ENCODE measurements around the gene PNPLA1.

Gene PNPLA1

GRCh38 chr6:36268478-36269275, 1.2 kb upstream of the PNPLA1 start:
- Histone ChIP-seq H3K9me3 (ENCODE audit: control insufficient read depth, insufficient read depth, low read depth, low read length) (no peaks in the 10 kb centered on the region), H3K27ac (ENCODE audit: extremely low read depth, low read depth, low read length) (no peak overlapping the region), H3K4me3 (ENCODE audit: low read depth, low read length) (no peak overlapping the region), H3K36me3 (ENCODE audit: control insufficient read depth in 2 of 2, insufficient read depth in 1 of 2, low read length in 2 of 2) (no peaks in the 10 kb centered on the region), H3K4me1 (ENCODE audit: control insufficient read depth, insufficient read depth, low read length) (no peaks in the 10 kb centered on the region)
- ChIA-PET POLR2A (interaction anchor here (0.7 kb wide), 1 partner anchor 69 kb away, joined by 4 read pairs; no protein-coding TSS in a partner anchor), CTCF (interaction anchor here (0.5 to 0.7 kb wide), 2 partner anchors 491 to 582 kb away, joined by 3 read pairs; no protein-coding TSS in a partner anchor)
- TF ChIP-seq ZFHX2 (tag by site-specific recombination; conservative IDR thresholded peaks at IDR 0.05) = peak; percentile 84
- peak; percentile 81 for TF ChIP-seq SP7 (tag by site-specific recombination; IDR thresholded peaks at IDR 0.05)
- peak; percentile 83 for TF ChIP-seq KLF1 (tag by site-specific recombination; IDR thresholded peaks at IDR 0.05)
- no peak for TF ChIP-seq ZNF626 (tag by site-specific recombination; IDR thresholded peaks at IDR 0.05)
- peak; percentile 85 for TF ChIP-seq EGR2 (tag by site-specific recombination; IDR thresholded peaks at IDR 0.05; ENCODE audit: low read depth)

DNA sequence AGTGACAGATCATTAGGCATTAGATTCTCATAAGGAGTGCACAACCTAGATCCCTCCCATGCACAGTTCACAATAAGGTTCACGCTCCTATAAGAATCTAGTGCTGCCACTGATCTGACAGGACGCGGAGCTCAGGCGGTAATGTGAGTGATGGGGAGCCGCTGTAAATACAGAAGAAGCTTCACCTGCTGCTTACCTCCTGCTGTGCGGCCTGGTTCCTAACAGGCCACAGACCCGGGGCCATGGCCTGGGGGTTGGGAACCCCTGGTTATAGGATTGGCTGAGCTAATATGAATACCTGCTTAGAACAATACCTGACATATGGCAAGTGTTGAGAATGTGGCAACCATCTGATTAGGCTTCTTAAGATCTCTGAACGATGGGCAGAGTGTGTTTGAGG, 2.4 kb downstream of the PNPLA1 start:
- H3K4me1 ChIP-seq (ENCODE audit: control insufficient read depth, insufficient read depth, low read length) = no peaks in the 10 kb centered on the region
- ChIA-PET CTCF (interaction anchor here (0.6 to 2.3 kb wide), 5 partner anchors 17 to 512 kb away, joined by 3 to 7 read pairs (median 4); no protein-coding TSS in a partner anchor), POLR2A (no interaction called here)
- H3K27ac ChIP-seq (ENCODE audit: extremely low read depth, low read depth, low read length) = no peak overlapping the region
- no peaks in the 10 kb centered on the region for H3K36me3 ChIP-seq (ENCODE audit: control insufficient read depth in 2 of 2, insufficient read depth in 1 of 2, low read length in 2 of 2)
- no peak overlapping the region for H3K4me3 ChIP-seq (ENCODE audit: low read depth, low read length)
- H3K9me3 ChIP-seq (ENCODE audit: control insufficient read depth, insufficient read depth, low read depth, low read length) = no peaks in the 10 kb centered on the region
- TF ChIP-seq KLF1 (tag by site-specific recombination; IDR thresholded peaks at IDR 0.05) (no peak), ZNF239 (tag by site-specific recombination; IDR thresholded peaks at IDR 0.05) (no peak), ZNF585B (tag by site-specific recombination; IDR thresholded peaks at IDR 0.05) (no peak), SP2 (tag by site-specific recombination; IDR thresholded peaks at IDR 0.05) (no peak), KLF9 (tag by site-specific recombination; IDR thresholded peaks at IDR 0.05; ENCODE audit: low read depth) (no peak), ZNF514 (tag by site-specific recombination; IDR thresholded peaks at IDR 0.05) (no peak), ZNF324 (tag by site-specific recombination; IDR thresholded peaks at IDR 0.05) (no peak), ZNF24 (tag by site-specific recombination; IDR thresholded peaks at IDR 0.05) (no peak), ZNF214 (tag by site-specific recombination; IDR thresholded peaks at IDR 0.05; ENCODE audit: borderline replicate concordance) (no peak), HIC1 (tag by site-specific recombination; IDR thresholded peaks at IDR 0.05) (no peak)
- TF ChIP-seq, protein P1, sequence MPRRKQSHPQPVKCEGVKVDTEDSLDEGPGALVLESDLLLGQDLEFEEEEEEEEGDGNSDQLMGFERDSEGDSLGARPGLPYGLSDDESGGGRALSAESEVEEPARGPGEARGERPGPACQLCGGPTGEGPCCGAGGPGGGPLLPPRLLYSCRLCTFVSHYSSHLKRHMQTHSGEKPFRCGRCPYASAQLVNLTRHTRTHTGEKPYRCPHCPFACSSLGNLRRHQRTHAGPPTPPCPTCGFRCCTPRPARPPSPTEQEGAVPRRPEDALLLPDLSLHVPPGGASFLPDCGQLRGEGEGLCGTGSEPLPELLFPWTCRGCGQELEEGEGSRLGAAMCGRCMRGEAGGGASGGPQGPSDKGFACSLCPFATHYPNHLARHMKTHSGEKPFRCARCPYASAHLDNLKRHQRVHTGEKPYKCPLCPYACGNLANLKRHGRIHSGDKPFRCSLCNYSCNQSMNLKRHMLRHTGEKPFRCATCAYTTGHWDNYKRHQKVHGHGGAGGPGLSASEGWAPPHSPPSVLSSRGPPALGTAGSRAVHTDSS (tag by site-specific recombination; IDR thresholded peaks at IDR 0.05) = no peak
- TF ChIP-seq, protein P2, sequence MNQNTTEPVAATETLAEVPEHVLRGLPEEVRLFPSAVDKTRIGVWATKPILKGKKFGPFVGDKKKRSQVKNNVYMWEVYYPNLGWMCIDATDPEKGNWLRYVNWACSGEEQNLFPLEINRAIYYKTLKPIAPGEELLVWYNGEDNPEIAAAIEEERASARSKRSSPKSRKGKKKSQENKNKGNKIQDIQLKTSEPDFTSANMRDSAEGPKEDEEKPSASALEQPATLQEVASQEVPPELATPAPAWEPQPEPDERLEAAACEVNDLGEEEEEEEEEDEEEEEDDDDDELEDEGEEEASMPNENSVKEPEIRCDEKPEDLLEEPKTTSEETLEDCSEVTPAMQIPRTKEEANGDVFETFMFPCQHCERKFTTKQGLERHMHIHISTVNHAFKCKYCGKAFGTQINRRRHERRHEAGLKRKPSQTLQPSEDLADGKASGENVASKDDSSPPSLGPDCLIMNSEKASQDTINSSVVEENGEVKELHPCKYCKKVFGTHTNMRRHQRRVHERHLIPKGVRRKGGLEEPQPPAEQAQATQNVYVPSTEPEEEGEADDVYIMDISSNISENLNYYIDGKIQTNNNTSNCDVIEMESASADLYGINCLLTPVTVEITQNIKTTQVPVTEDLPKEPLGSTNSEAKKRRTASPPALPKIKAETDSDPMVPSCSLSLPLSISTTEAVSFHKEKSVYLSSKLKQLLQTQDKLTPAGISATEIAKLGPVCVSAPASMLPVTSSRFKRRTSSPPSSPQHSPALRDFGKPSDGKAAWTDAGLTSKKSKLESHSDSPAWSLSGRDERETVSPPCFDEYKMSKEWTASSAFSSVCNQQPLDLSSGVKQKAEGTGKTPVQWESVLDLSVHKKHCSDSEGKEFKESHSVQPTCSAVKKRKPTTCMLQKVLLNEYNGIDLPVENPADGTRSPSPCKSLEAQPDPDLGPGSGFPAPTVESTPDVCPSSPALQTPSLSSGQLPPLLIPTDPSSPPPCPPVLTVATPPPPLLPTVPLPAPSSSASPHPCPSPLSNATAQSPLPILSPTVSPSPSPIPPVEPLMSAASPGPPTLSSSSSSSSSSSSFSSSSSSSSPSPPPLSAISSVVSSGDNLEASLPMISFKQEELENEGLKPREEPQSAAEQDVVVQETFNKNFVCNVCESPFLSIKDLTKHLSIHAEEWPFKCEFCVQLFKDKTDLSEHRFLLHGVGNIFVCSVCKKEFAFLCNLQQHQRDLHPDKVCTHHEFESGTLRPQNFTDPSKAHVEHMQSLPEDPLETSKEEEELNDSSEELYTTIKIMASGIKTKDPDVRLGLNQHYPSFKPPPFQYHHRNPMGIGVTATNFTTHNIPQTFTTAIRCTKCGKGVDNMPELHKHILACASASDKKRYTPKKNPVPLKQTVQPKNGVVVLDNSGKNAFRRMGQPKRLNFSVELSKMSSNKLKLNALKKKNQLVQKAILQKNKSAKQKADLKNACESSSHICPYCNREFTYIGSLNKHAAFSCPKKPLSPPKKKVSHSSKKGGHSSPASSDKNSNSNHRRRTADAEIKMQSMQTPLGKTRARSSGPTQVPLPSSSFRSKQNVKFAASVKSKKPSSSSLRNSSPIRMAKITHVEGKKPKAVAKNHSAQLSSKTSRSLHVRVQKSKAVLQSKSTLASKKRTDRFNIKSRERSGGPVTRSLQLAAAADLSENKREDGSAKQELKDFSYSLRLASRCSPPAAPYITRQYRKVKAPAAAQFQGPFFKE (tag by site-specific recombination; IDR thresholded peaks at IDR 0.05; ENCODE audit: borderline replicate concordance) = no peak
- TF ChIP-seq, protein P3, sequence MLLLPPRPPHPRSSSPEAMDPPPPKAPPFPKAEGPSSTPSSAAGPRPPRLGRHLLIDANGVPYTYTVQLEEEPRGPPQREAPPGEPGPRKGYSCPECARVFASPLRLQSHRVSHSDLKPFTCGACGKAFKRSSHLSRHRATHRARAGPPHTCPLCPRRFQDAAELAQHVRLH (tag by site-specific recombination; IDR thresholded peaks at IDR 0.05) = no peak

Data from HEK293 (cell line).